ENCODE measurements around the gene JPT2.

The JPT2 gene

DNA sequence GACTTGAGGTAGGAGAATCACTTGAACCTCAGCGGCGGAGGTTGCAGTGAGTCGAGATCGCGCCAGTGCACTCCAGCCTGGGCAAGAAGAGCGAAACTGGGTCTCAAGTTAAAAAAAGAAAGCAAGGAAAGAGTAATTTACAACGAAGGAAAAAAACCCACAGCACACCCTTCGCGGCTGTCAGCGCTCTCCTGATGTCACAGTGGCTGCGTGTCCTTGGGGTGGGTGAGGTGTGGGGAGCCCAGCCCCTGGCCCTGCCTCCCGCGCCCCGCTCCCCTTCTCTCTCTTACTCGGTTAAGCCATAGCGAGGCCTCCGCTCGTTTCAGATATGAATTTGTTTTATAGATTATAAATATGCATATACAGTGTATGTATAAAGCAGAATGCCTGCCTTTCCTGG lies 740 bp upstream of the JPT2 start:
- DNase-seq, result no peak

GRCh38 chr16:1678500-1679098 lies 520 bp downstream of the JPT2 start:
- DNase-seq, result peak; percentile 38

DNA sequence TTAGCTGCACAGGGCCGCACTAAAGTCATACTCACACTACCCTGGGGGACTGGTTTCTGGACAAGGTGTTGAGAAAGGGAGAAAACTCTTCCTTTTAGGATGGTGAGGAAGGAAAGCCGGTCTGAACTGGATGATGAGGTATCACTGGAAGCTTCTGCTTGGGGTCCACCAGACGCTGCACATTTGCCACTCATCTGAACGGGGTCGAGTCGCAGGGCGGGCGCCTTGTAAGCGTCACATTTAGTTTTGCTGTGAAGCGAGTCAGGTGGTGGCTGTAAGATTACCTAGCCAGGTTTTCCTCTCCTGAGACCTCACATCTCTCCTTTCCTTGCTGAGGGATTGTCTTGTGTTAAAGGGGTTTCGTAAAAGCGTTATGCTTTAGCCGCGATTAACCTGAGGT lies 2.3 kb downstream of the JPT2 start:
- no peak for DNase-seq

GRCh38 chr16:1681032-1681431 lies 3.0 kb downstream of the JPT2 start:
- no peak for DNase-seq

GRCh38 chr16:1687427-1688316 lies 9.6 kb downstream of the JPT2 start:
- DNase-seq, result no peak

- DNase-seq, result no peak
These were observed 10.9 kb downstream of the JPT2 start for GRCh38 chr16:1688807-1689560.

- DNase-seq, result no peak
These were observed 11.8 kb downstream of the JPT2 start for GRCh38 chr16:1689853-1690252.

DNA sequence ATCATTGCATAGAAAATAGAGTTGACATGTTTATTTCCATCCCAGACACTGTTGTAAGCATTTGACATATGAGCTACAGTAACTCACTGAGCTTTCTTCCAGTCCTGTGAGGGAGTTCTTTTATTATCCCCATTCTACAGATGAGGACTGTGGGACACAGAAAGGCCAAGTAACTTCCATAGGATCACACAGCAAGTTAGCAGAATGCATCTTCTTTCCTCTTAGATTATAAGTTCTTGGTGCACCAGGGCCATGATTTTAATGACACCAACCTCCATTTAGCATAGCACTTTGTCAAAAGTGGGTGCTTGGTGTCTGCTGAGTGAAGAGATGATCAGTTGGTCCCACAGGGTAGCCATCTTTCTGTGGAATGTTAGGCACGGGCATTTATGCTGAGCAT lies 12.7 kb downstream of the JPT2 start:
- DNase-seq, result no peak

DNA sequence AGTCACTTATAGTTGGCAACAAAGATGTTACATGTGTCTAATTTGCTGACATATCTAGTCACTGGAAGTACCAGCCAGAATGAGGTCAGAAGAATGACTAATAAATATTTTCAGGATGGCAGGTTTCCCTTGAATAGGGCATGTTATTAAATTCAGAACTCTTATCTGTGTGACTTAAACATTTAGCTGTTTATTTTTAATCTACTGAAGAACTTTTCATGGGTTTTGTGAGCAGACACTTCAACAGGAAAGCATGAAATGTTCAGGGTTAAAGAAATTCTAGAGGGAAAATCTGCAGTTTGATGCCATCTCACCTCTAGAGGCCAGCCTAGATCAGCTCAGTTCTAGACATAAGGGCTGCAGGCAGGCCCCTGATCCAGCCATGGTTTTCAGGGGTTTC lies 13.2 kb downstream of the JPT2 start:
- no peak for DNase-seq

GRCh38 chr16:1691956-1692355 lies 13.9 kb downstream of the JPT2 start:
- DNase-seq, result no peak

GRCh38 chr16:1696863-1697262 lies 18.8 kb downstream of the JPT2 start:
- DNase-seq, result no peak

DNA sequence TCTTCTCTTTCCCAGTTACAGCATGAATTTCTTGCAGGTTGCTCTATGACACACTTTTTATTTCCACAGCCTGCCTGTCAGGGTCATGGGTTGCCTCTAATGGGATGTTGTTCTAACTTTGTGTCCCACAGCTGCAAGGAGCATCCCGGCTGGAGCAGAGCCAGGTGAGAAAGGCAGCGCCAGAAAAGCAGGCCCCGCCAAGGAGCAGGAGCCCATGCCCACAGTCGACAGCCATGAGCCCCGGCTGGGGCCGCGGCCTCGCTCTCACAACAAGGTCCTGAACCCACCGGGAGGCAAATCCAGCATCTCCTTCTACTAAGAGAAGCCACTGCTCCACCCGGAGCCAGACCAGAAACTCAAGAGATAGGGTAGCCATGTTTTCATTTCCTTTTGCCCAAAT lies 20.6 kb downstream of the JPT2 start:
- no peak for DNase-seq

GRCh38 chr16:1700246-1700645 lies 22.2 kb downstream of the JPT2 start:
- DNase-seq, result no peak

- DNase-seq, result no peak
These were observed 23.3 kb downstream of the JPT2 start for GRCh38 chr16:1701216-1701878.

GRCh38 chr16:1705324-1705687 lies 27.2 kb downstream of the JPT2 start:
- DNase-seq, result peak; percentile 53

DNA sequence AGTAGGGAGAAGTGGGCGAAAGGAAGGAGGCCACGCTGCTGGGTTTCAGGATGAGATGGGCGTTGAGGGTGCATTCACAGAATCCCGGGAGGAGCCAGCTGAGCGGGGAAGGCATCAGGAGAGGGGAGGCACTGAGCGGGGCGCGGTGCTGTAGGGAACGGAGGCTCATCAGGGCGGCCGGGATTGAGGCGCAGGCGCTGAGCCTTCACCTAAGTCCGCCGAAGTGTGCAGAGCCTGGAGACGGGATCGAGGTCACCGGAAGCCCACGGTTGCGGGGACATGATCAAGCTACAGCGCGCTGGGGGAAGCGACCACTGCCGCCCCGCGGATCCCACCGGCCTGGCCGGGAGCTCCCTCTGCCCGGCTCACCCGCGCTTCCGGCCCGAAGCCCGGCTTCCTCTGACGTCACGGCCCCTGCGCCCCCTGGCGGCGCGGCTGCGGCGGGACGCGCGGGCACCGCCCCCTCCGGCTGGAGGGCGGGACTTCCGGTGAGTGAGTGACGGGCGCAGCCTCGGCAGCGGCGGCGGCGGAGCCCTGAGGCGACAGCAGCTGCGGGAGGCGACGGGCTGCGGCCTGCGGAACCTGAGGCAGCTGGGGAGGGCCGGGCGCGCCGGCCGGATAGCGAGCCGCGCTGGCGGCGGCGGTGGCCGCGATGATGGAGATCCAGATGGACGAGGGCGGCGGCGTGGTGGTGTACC lies 27.8 kb downstream of the JPT2 start, which contains the start of gene MAPK8IP3:
TSS of gene MAPK8IP3 (plus strand) at position 508 of the 698 bp plus-strand sequence. CDS start at position 653, 145 bp downstream.
- DNase-seq, result peak; percentile 97

- peak; percentile 25 for DNase-seq
These were observed 28.5 kb downstream of the JPT2 start for GRCh38 chr16:1706386-1707192.

GRCh38 chr16:1707193-1707790 lies 29.2 kb downstream of the JPT2 start:
- DNase-seq, result peak; percentile 22

- DNase-seq, result no peak
These were observed 30.1 kb downstream of the JPT2 start for GRCh38 chr16:1708083-1708767.

DNA sequence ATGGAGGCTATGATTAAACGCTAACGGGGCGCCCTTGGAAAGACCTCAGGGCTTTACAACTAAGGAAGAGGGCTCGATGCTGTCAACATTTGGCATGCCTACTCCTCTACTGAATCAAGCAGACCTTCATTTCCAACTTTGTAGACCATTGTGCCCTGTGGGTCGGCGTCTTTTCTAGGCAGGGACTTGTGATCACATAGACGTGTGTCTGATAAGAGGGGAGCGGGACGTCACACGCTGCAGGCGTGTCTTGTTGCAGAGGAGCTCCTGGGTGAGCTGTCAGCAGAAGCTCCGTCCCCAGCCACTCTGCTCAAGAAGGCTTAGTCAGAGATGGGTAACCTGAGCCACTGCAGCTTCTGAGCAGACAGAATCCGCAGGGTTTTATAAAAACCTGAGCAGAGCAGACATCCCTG lies 30.7 kb downstream of the JPT2 start:
- DNase-seq, result no peak

DNA sequence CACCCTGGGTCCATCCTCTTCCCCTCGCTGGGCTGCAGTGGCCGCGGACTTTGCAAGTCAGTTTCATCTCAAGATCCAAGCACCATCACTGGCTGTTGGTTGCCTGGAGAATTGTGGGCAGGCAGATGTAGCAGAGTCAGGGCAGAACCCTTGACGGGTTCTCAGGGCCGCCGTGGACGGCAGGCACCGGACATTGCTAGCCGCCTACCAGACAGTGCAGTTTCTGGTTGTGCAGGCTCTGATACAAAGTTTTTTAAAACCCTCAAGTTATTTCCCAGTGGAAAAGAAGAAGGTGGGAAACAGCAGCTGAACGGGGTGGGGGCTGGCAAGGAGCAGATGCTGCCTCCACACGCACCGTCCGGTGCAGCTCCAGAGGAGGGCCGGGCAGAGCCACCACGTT lies 31.3 kb downstream of the JPT2 start:
- no peak for DNase-seq

Data from activated CD4-positive, alpha-beta T cell treated with anti-CD3 and anti-CD28 coated beads, Interleukin-2, Interleukin-6, amounts not matched to agents 100 ng/mL and 50 ng/mL, durations not matched to agents 16 hours and 8 hours (primary cell).